AG09309 (cell line): ENCODE measurements around the gene RIC8A.

ENCODE experiments used
- DNase-seq: peaks from one replicate; pipeline ENCODE4 v3.0.0-alpha.2; 2010; ENCODE audit warnings: low read depth
- H3K4me3 ChIP-seq: 2 replicates; pipeline ENCODE4 v1.5.1; 2011; ENCODE audit warnings: mild to moderate bottlenecking, low read depth, low read length, moderate library complexity; ENCODE audit not compliant: control insufficient read depth
- CTCF ChIP-seq: IDR thresholded peaks from 2 replicates; pipeline ENCODE4 v1.5.1; 2011; ENCODE audit warnings: mild to moderate bottlenecking, low read depth, low read length, inconsistent platforms; ENCODE audit not compliant: insufficient read depth, control insufficient read depth; ENCODE audit errors: missing control alignments

The RIC8A gene

GRCh38 chr11:255816-256215, 48.3 kb downstream of the RIC8A start:
- DNase-seq: no peak
- TF ChIP-seq CTCF: no peak
- H3K4me3 ChIP-seq: no peak overlapping the region

GRCh38 chr11:256952-257737, 49.6 kb downstream of the RIC8A start:
- no peak for DNase-seq
- TF ChIP-seq CTCF: no peak
- H3K4me3 ChIP-seq: no peak overlapping the region

- no peak for DNase-seq
- TF ChIP-seq CTCF: peak; percentile 27
- no peak overlapping the region for H3K4me3 ChIP-seq
Measured at GRCh38 chr11:257766-258493, 50.4 kb downstream of the RIC8A start.

GRCh38 chr11:259413-259812, 51.9 kb downstream of the RIC8A start:
- no peak for TF ChIP-seq CTCF
- no peak for DNase-seq
- H3K4me3 ChIP-seq: no peak overlapping the region

- H3K4me3 ChIP-seq: no peak overlapping the region
- DNase-seq: no peak
Measured at GRCh38 chr11:261624-262023, 54.1 kb downstream of the RIC8A start.

More at GRCh38 chr11:261624-262023, 54.1 kb downstream of the RIC8A start:
- TF ChIP-seq CTCF: no peak
